GM12878 (cell line): ENCODE results near the gene KPNA1. TPM values are rescaled to one million over a fixed set of nuclear protein-coding genes. Genes with fewer than 3 reads are reported as not detected.

Experiments
- ATAC-seq: fragments of 200-7000 bp; cut with Tn5 transposase; 3 replicates; pipeline ENCODE4 v1.9.1; 2020; ENCODE audit warnings: mild to moderate bottlenecking, moderate library complexity
- BruUV-seq: library from RNA; stranded (reverse); fragments of 400-500 nt; replicated peaks from 2 replicates; lab custom pipeline; 2021; lab: Mats Ljungman, UMichigan
- CTCF ChIA-PET: fragments of 300-600 bp; sonication (Branson Sonifier 250); formaldehyde crosslinking; extraction: SDS; loops from one replicate; lab custom pipeline; 2021; ENCODE audit warnings: inconsistent platforms; lab: Yijun Ruan, JAX
- POLR2A ChIA-PET: fragments of 350-600 bp; formaldehyde crosslinking; extraction: SDS; loops from one replicate; lab custom pipeline; 2021; ENCODE audit warnings: inconsistent platforms; lab: Charles Lee
- RAD21 ChIA-PET: fragments of 300-600 bp; sonication (Branson Sonifier 250); formaldehyde crosslinking; loops from one replicate; lab custom pipeline; 2023; ENCODE audit warnings: antibody characterized with exemption; ENCODE audit not compliant: unreplicated experiment; lab: Charles Lee
- SMC1A ChIA-PET: fragments of 300-600 bp; sonication (Branson Sonifier 250); formaldehyde crosslinking; loops from one replicate; lab custom pipeline; 2023; ENCODE audit not compliant: unreplicated experiment, uncharacterized antibody; lab: Charles Lee
- DNase-seq: peaks from one replicate; pipeline ENCODE4 v3.0.0-alpha.2; 2011; ENCODE audit warnings: low read depth, low spot score
- FAIRE-seq: peaks from 3 replicates; lab custom pipeline; 2011; peaks lifted over from hg19 to GRCh38; lab: Jason Lieb, UNC
- H2AFZ ChIP-seq: 2 replicates; pipeline ENCODE4 v1.6.0; 2011; ENCODE audit warnings: low read depth, low read length, control low read depth; ENCODE audit not compliant: control insufficient read depth
- H3K27ac ChIP-seq: 2 replicates; pipeline ENCODE4 v1.5.1; 2011; ENCODE audit warnings: control low read depth; ENCODE audit not compliant: control insufficient read depth, insufficient read depth
- H3K27me3 ChIP-seq, 2 experiments: replicated peaks in 1 of 2; 2 replicates each; pipeline versions ENCODE4 v1.6.0 to v1.6.1; 2011; ENCODE audit warnings: low read length in 1 of 2; ENCODE audit not compliant: control insufficient read depth in 2 of 2, insufficient read depth in 2 of 2
- H3K36me3 ChIP-seq, 2 experiments: 2 replicates each; pipeline ENCODE4 v1.5.1; 2011; ENCODE audit warnings: low read length in 1 of 2; ENCODE audit not compliant: control insufficient read depth in 2 of 2, insufficient read depth in 2 of 2
- H3K4me1 ChIP-seq: 2 replicates; pipeline ENCODE4 v1.6.1; 2011; ENCODE audit warnings: mild to moderate bottlenecking, low read length, moderate library complexity, mixed read lengths; ENCODE audit not compliant: control insufficient read depth, insufficient read depth
- H3K4me2 ChIP-seq: 2 replicates; pipeline ENCODE4 v1.6.0; 2011; ENCODE audit warnings: control low read depth; ENCODE audit not compliant: control insufficient read depth, insufficient read depth
- H3K4me3 ChIP-seq: fragments of 200-600 bp; sonication (generic); 2 replicates; pipeline ENCODE4 v1.5.1; 2016
- H3K79me2 ChIP-seq: 2 replicates; pipeline ENCODE4 v1.6.0; 2011; ENCODE audit warnings: low read length; ENCODE audit not compliant: control insufficient read depth, insufficient read depth
- H3K9ac ChIP-seq: 2 replicates; pipeline ENCODE4 v1.8.0; 2011; ENCODE audit warnings: low read length, control low read depth, mixed read lengths; ENCODE audit not compliant: control insufficient read depth, insufficient read depth
- H3K9me3 ChIP-seq: replicated peaks from 3 replicates; pipeline ENCODE4 v1.5.1; 2011; ENCODE audit warnings: mild to moderate bottlenecking, low read length; ENCODE audit not compliant: control insufficient read depth, insufficient read depth
- H4K20me1 ChIP-seq: 2 replicates; pipeline ENCODE4 v1.6.0; 2011; ENCODE audit not compliant: control insufficient read depth, insufficient read depth
- CHD1 ChIP-seq: IDR thresholded peaks from 2 replicates; pipeline ENCODE4 v1.6.1; 2012; ENCODE audit warnings: low read depth, low read length, improper control_type of control experiment
- CREM ChIP-seq: IDR thresholded peaks from 2 replicates; pipeline ENCODE4 v1.6.1; 2014; ENCODE audit warnings: antibody characterized with exemption, low read depth
- FOXM1 ChIP-seq: IDR thresholded peaks from 2 replicates; pipeline ENCODE4 v1.6.1; 2012; ENCODE audit warnings: low read depth, mild to moderate bottlenecking, inconsistent platforms, low read length, moderate library complexity
- MEF2A ChIP-seq: IDR thresholded peaks from 2 replicates; pipeline ENCODE4 v1.6.1; 2011; ENCODE audit warnings: low read depth, mild to moderate bottlenecking, low read length, moderate library complexity; ENCODE audit not compliant: insufficient read depth
- MEF2B ChIP-seq: fragments of 450-650 bp; IDR thresholded peaks from 2 replicates; pipeline ENCODE4 v1.6.1; 2018; ENCODE audit warnings: mild to moderate bottlenecking, moderate library complexity; ENCODE audit not compliant: partially characterized antibody, poor library complexity, severe bottlenecking
- NBN ChIP-seq: fragments of 450-650 bp; IDR thresholded peaks from 2 replicates; pipeline ENCODE4 v1.6.1; 2016
- POLR2AphosphoS2 ChIP-seq: IDR thresholded peaks from 2 replicates; pipeline ENCODE4 v1.6.1; 2011; ENCODE audit warnings: low read depth, mild to moderate bottlenecking, low read length, improper control_type of control experiment, moderate library complexity
- RAD21 ChIP-seq: IDR thresholded peaks from 2 replicates; pipeline ENCODE4 v1.6.1; 2011; ENCODE audit warnings: mild to moderate bottlenecking, low read depth, low read length, moderate library complexity; ENCODE audit not compliant: insufficient read depth
- WRNIP1 ChIP-seq: IDR thresholded peaks from 2 replicates; pipeline ENCODE4 v1.6.1; 2011; ENCODE audit warnings: low read depth, low read length, improper control_type of control experiment, borderline replicate concordance
- ZNF274 ChIP-seq: IDR thresholded peaks from one replicate; pipeline ENCODE4 v1.8.0; 2011; ENCODE audit not compliant: insufficient read length, insufficient read depth
- WGBS: methylation state at CpG from one replicate; pipeline ENCODE4 v1.1.6; 2016; ENCODE audit warnings: low lambda C conversion rate; ENCODE audit not compliant: insufficient replicate concordance, insufficient coverage; ENCODE audit errors: missing lambda C conversion rate; 5-methylcytosine and 5-hydroxymethylcytosine counted together
- in situ Hi-C: fragments of 300-500 bp; cut with MboI; formaldehyde crosslinking; loops from 9 replicates; pipeline ENCODE4 v1.14.3; 2018; ENCODE audit warnings: mixed read lengths
- intact Hi-C: fragments of 100-400 bp; cut with micrococcal nuclease; formaldehyde crosslinking; loops from one replicate; pipeline ENCODE4 v1.14.2; 2022; ENCODE audit not compliant: unreplicated experiment
- polyA plus RNA-seq, 11 experiments: library from polyadenylated mRNA; depleted of rRNA in 4 of 11; unstranded in 6 of 11; stranded (reverse) in 5 of 11; fragments of >200 nt; fragmentation: Nextera tagmentation in 4 of 11; fragmentation: Illumina TruSeq in 1 of 11; extraction: Ambion mirVana in 4 of 11; extraction: Trizol in 1 of 11; gene quantifications; 1 replicate in 1 of 11; 2 replicates in 10 of 11; pipeline versions ENCODE4 v1.2.1 to v1.2.3, GENCODE V29; 2011 to 2016; ENCODE audit warnings: inconsistent platforms in 2 of 11, missing spikeins in 2 of 11, low read depth in 1 of 11
- total RNA-seq, 4 experiments: library from RNA; depleted of rRNA in 3 of 4; stranded (reverse); fragments of >200 nt in 3 of 4; fragmentation: Illumina TruSeq in 1 of 4; extraction: Trizol in 1 of 4; gene quantifications; 2 replicates each; pipeline versions ENCODE4 v1.2.1 to v1.2.3, GENCODE V29; 2013 to 2021
- TF ChIP-seq, protein P1 (sequence below): fragments of 150-350 bp; IDR thresholded peaks from 2 replicates; pipeline ENCODE4 v1.6.1; 2016; ENCODE audit warnings: low read depth, low read length

The KPNA1 gene
- total and polyA plus RNA-seq, 10 of the 15 experiments (the other 5 are each of a cell fraction or from before 2014, with no cell fraction given) = 8.5 to 52.7 (median 41.0) TPM

DNA sequence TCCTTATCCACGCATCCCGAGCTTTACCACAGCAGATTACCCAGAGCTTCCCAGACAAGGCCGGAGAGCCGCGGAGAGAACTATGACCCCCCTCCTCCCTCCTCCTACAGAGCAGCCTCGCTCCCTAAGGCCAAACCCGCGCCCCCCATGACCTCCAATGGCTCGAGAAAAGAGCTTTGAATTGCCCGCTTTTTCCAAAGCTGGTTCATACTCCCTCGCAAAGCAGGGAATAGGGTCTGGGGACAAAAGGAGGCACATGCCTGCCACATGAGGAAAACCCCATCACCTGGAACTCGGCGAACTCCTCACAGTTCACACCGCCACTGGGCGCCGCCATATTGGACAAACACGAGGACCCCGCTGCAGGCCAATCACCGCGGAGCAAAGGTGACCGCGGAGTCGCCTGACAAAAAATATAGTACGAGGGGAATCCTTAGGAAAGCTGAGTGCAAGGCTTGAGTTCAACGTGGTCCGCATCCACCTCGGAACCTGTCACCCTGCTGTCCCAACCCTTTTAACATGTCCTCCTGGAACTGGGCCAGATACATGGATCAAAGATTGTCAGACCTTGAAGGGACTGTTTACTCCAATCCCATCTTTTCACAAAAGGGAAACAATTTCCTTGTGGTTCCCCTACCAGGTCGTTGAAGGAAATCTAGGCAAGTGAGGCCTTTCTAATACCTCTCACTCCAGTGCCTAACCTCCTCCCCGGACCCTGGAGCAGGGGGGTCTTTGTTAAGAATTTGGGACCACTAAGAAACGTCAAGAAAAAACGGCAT, 131.7 kb downstream of the KPNA1 start, which contains the start of gene MIX23 (continued):
- TF ChIP-seq, protein P1, sequence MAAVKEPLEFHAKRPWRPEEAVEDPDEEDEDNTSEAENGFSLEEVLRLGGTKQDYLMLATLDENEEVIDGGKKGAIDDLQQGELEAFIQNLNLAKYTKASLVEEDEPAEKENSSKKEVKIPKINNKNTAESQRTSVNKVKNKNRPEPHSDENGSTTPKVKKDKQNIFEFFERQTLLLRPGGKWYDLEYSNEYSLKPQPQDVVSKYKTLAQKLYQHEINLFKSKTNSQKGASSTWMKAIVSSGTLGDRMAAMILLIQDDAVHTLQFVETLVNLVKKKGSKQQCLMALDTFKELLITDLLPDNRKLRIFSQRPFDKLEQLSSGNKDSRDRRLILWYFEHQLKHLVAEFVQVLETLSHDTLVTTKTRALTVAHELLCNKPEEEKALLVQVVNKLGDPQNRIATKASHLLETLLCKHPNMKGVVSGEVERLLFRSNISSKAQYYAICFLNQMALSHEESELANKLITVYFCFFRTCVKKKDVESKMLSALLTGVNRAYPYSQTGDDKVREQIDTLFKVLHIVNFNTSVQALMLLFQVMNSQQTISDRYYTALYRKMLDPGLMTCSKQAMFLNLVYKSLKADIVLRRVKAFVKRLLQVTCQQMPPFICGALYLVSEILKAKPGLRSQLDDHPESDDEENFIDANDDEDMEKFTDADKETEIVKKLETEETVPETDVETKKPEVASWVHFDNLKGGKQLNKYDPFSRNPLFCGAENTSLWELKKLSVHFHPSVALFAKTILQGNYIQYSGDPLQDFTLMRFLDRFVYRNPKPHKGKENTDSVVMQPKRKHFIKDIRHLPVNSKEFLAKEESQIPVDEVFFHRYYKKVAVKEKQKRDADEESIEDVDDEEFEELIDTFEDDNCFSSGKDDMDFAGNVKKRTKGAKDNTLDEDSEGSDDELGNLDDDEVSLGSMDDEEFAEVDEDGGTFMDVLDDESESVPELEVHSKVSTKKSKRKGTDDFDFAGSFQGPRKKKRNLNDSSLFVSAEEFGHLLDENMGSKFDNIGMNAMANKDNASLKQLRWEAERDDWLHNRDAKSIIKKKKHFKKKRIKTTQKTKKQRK = no peak
- TF ChIP-seq FOXM1 = no peak

DNA sequence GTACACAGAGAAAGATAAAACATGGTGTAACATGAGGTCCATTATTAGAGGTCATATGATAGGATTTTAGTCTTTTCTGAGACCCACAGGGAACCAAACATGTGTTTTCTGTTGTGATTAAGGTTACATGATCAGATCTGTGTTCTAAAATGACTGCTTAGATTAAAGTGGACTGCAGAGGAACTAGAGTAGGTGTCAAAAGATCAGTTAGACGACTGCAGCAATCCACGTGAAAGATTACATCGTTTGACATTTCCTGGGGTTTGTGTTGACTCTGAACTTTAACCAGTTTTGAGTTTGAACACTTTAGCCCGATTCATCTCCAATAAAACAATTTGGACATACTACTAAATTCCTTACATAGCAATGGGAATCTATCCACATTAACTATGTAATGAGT, 136.8 kb downstream of the KPNA1 start:
- Histone ChIP-seq H3K9me3 (no peaks in the 10 kb centered on the region), H3K79me2 (peaks cover 45% of the 10 kb centered on the region), H2AFZ (no peak overlapping the region), H3K27ac (no peak overlapping the region), H3K27me3 (no peaks in the 10 kb centered on the region), H3K4me2 (no peak overlapping the region), H3K4me3 (no peak overlapping the region), H3K36me3 (no peaks in the 10 kb centered on the region; a peak in 2 of 4 replicates), H3K9ac (no peak overlapping the region), H3K4me1 (peaks cover 11% of the 10 kb centered on the region), H4K20me1 (no peaks in the 10 kb centered on the region)
- ChIA-PET POLR2A (no interaction called here), SMC1A (interaction anchor here (0.6 to 3.0 kb wide), 4 partner anchors 12 to 71 kb away, joined by 3 to 33 read pairs (median 4); no protein-coding TSS in a partner anchor), CTCF (interaction anchor here (3.0 kb wide), 1 partner anchor 71 kb away, joined by 24 read pairs; no protein-coding TSS in a partner anchor), RAD21 (no interaction called here)
- in situ Hi-C loops = no loop called here
- DNase-seq (no peak), FAIRE-seq (no peak), ATAC-seq (no peak)
- intact Hi-C loops = no loop called here
- no TSS peak for BruUV-seq
- no peak for TF ChIP-seq CREM
- no peak for TF ChIP-seq CHD1
- no peak for TF ChIP-seq WRNIP1
- TF ChIP-seq RAD21 = no peak
- no peak for TF ChIP-seq MEF2B
- no peak for TF ChIP-seq NBN
- TF ChIP-seq POLR2AphosphoS2 = no peak
- no peak for TF ChIP-seq FOXM1
- no peak for TF ChIP-seq MEF2A
- no peak for TF ChIP-seq ZNF274
- WGBS = 86% methylated on average over 4 of the region's 4 CpGs
